ENCODE measurements around the gene MRPS31.

Gene MRPS31

GRCh38 chr13:40801255-40802217 lies 30.5 kb upstream of the MRPS31 start:
- H3K4me3 Mint-ChIP-seq, result no peak overlapping the region
- peaks cover 7% of the 10 kb centered on the region for H3K4me1 Mint-ChIP-seq
- no peaks in the 10 kb centered on the region for H3K27me3 Mint-ChIP-seq (ENCODE audit: low read depth)
- TF ChIP-seq CTCF (IDR thresholded peaks at IDR 0.05; ENCODE audit: unreplicated experiment in 3 of 3), result no peak
- no peak overlapping the region for H3K27ac Mint-ChIP-seq
- no peaks in the 10 kb centered on the region for H3K9me3 Mint-ChIP-seq
- H3K36me3 Mint-ChIP-seq (ENCODE audit: low read depth), result peaks cover 64% of the 10 kb centered on the region

GRCh38 chr13:40800559-40800958 lies 29.6 kb upstream of the MRPS31 start:
- Mint-ChIP-seq H3K4me1 (no peaks in the 10 kb centered on the region), H3K27me3 (ENCODE audit: low read depth) (no peaks in the 10 kb centered on the region), H3K27ac (no peak overlapping the region), H3K36me3 (ENCODE audit: low read depth) (peaks cover 54% of the 10 kb centered on the region), H3K4me3 (no peak overlapping the region), H3K9me3 (no peaks in the 10 kb centered on the region)
- no peak for TF ChIP-seq CTCF (IDR thresholded peaks at IDR 0.05; ENCODE audit: unreplicated experiment in 3 of 3)

- Mint-ChIP-seq H3K27me3 (ENCODE audit: low read depth) (no peaks in the 10 kb centered on the region), H3K27ac (no peak overlapping the region), H3K4me1 (no peaks in the 10 kb centered on the region), H3K9me3 (no peaks in the 10 kb centered on the region), H3K36me3 (ENCODE audit: low read depth) (peaks cover 56% of the 10 kb centered on the region), H3K4me3 (no peak overlapping the region)
- TF ChIP-seq CTCF (IDR thresholded peaks at IDR 0.05; ENCODE audit: unreplicated experiment in 3 of 3), result no peak
Measured at GRCh38 chr13:40799508-40799907, 28.5 kb upstream of the MRPS31 start.

GRCh38 chr13:40798380-40798779 lies 27.4 kb upstream of the MRPS31 start:
- Mint-ChIP-seq H3K27me3 (ENCODE audit: low read depth) (no peaks in the 10 kb centered on the region), H3K9me3 (no peaks in the 10 kb centered on the region), H3K27ac (no peak overlapping the region), H3K4me3 (no peak overlapping the region), H3K4me1 (no peaks in the 10 kb centered on the region), H3K36me3 (ENCODE audit: low read depth) (peaks cover 50% of the 10 kb centered on the region)
- no peak for TF ChIP-seq CTCF (IDR thresholded peaks at IDR 0.05; ENCODE audit: unreplicated experiment in 3 of 3)

GRCh38 chr13:40796649-40797048 lies 25.7 kb upstream of the MRPS31 start:
- TF ChIP-seq CTCF (IDR thresholded peaks at IDR 0.05; ENCODE audit: unreplicated experiment in 3 of 3), result no peak
- H3K36me3 Mint-ChIP-seq (ENCODE audit: low read depth), result peaks cover 44% of the 10 kb centered on the region
- no peaks in the 10 kb centered on the region for H3K27me3 Mint-ChIP-seq (ENCODE audit: low read depth)
- no peak overlapping the region for H3K4me3 Mint-ChIP-seq
- no peaks in the 10 kb centered on the region for H3K9me3 Mint-ChIP-seq
- no peak overlapping the region for H3K27ac Mint-ChIP-seq
- no peaks in the 10 kb centered on the region for H3K4me1 Mint-ChIP-seq

Measured in nephron (organoid).